GM19463 (cell line): ENCODE measurements around the gene GINS3.
"Not testable (repeated sequence)": the region's sequence is repeated elsewhere in the genome, so short reads cannot be mapped to it uniquely, and the experiment has no call there.

Experiments used
- ATAC-seq: cut with Tn5 transposase; IDR thresholded peaks from one replicate; pipeline ENCODE4 v1.9.1; 2021; ENCODE audit warnings: mild to moderate bottlenecking, moderate library complexity; ENCODE audit not compliant: unreplicated experiment

Gene GINS3

GRCh38 chr16:58385218-58385773 is 7.0 kb upstream of the GINS3 start:
- no peak for ATAC-seq

GRCh38 chr16:58389724-58390123 is 2.5 kb upstream of the GINS3 start:
- ATAC-seq = no peak

- ATAC-seq = peak; percentile 21
Measured at GRCh38 chr16:58393138-58393504, 850 bp downstream of the GINS3 start.

- ATAC-seq = not testable (repeated sequence)
Measured at GRCh38 chr16:58396897-58397296, 4.6 kb downstream of the GINS3 start.

- no peak for ATAC-seq
Measured at GRCh38 chr16:58399718-58400633, 7.7 kb downstream of the GINS3 start.

- not testable (repeated sequence) for ATAC-seq
Measured at GRCh38 chr16:58401305-58401704, 9.0 kb downstream of the GINS3 start.

- ATAC-seq = no peak
Measured at GRCh38 chr16:58402796-58403195, 10.5 kb downstream of the GINS3 start.

- ATAC-seq = no peak
Measured at GRCh38 chr16:58409316-58409973, 17.2 kb downstream of the GINS3 start.

- no peak for ATAC-seq
Measured at GRCh38 chr16:58411336-58411735, 19.1 kb downstream of the GINS3 start.

GRCh38 chr16:58411736-58412614 is 19.7 kb downstream of the GINS3 start:
- ATAC-seq = no peak

- not testable (repeated sequence) for ATAC-seq
Measured at GRCh38 chr16:58412615-58412970, 20.3 kb downstream of the GINS3 start.

- no peak for ATAC-seq
Measured at GRCh38 chr16:58413359-58413758, 21.1 kb downstream of the GINS3 start.

GRCh38 chr16:58415003-58415402 is 22.7 kb downstream of the GINS3 start:
- no peak for ATAC-seq

GRCh38 chr16:58415961-58416360 is 23.7 kb downstream of the GINS3 start:
- not testable (repeated sequence) for ATAC-seq

- no peak for ATAC-seq
Measured at GRCh38 chr16:58417035-58417434, 24.8 kb downstream of the GINS3 start.

- no peak for ATAC-seq
Measured at GRCh38 chr16:58417600-58417999, 25.3 kb downstream of the GINS3 start.

- ATAC-seq = no peak
Measured at GRCh38 chr16:58418026-58418425, 25.8 kb downstream of the GINS3 start.

- ATAC-seq = no peak
Measured at GRCh38 chr16:58418601-58419000, 26.3 kb downstream of the GINS3 start.

- no peak for ATAC-seq
Measured at GRCh38 chr16:58419241-58419990, 27.1 kb downstream of the GINS3 start.

GRCh38 chr16:58421059-58421458 is 28.8 kb downstream of the GINS3 start:
- no peak for ATAC-seq
